DND-41 (cell line): ENCODE results near the gene ZNF575.

ENCODE experiments used
- ATAC-seq: fragments of 200-7000 bp; cut with Tn5 transposase; 3 replicates; pipeline ENCODE4 v1.9.1; 2021; ENCODE audit warnings: low read depth; ENCODE audit not compliant: insufficient read depth
- DNase-seq: peaks from one replicate; pipeline ENCODE4 v3.0.0-alpha.2; 2020
- H2AFZ ChIP-seq: 2 replicates; pipeline ENCODE4 v1.6.0; 2012; ENCODE audit warnings: low read depth, low read length
- H3K27ac ChIP-seq: 2 replicates; pipeline ENCODE4 v1.5.1; 2012; ENCODE audit warnings: low read length, inconsistent platforms
- H3K27me3 ChIP-seq: fragments of 200-600 bp; sonication (generic); 2 replicates; pipeline ENCODE4 v1.6.0; 2012; ENCODE audit warnings: low read length, mild to moderate bottlenecking, inconsistent platforms; ENCODE audit not compliant: insufficient read depth, poor library complexity
- H3K36me3 ChIP-seq: 2 replicates; pipeline ENCODE4 v1.5.1; 2012; ENCODE audit warnings: low read length, inconsistent platforms; ENCODE audit not compliant: insufficient read depth
- H3K4me1 ChIP-seq: 2 replicates; pipeline ENCODE4 v1.5.1; 2012; ENCODE audit warnings: mild to moderate bottlenecking, low read length; ENCODE audit not compliant: insufficient read depth
- H3K4me2 ChIP-seq: 2 replicates; pipeline ENCODE4 v1.6.0; 2012; ENCODE audit warnings: mild to moderate bottlenecking, moderate library complexity, low read length, inconsistent platforms; ENCODE audit not compliant: insufficient read depth
- H3K4me3 ChIP-seq, 2 experiments: fragments of 200-600 bp in 1 of 2; shearing (Covaris generic) in 1 of 2; 2 replicates each; pipeline ENCODE4 v1.5.1; 2012 to 2016; ENCODE audit warnings: inconsistent platforms in 2 of 2, low read length in 2 of 2, mild to moderate bottlenecking in 2 of 2, low read depth in 1 of 2, moderate library complexity in 1 of 2
- H3K79me2 ChIP-seq: 2 replicates; pipeline ENCODE4 v1.6.0; 2012; ENCODE audit warnings: low read length, inconsistent platforms; ENCODE audit not compliant: insufficient read depth
- H3K9ac ChIP-seq: 2 replicates; pipeline ENCODE4 v1.6.0; 2012; ENCODE audit warnings: low read depth, mild to moderate bottlenecking, inconsistent platforms, low read length, moderate library complexity
- H3K9me3 ChIP-seq: 2 replicates; pipeline ENCODE4 v1.5.1; 2012; ENCODE audit warnings: low read length, moderate library complexity, mild to moderate bottlenecking, inconsistent platforms; ENCODE audit not compliant: insufficient read depth, severe bottlenecking
- H4K20me1 ChIP-seq: 2 replicates; pipeline ENCODE4 v1.6.0; 2012; ENCODE audit warnings: low read length; ENCODE audit not compliant: insufficient read depth
- EZH2 ChIP-seq: IDR thresholded peaks from 3 replicates; pipeline ENCODE4 v1.6.1; 2012; ENCODE audit warnings: borderline replicate concordance, low read depth, mild to moderate bottlenecking, moderate library complexity, low read length, inconsistent platforms; ENCODE audit not compliant: severe bottlenecking
- TF ChIP-seq, protein P1 (sequence below): IDR thresholded peaks from 2 replicates; pipeline ENCODE4 v1.5.1; 2012; ENCODE audit warnings: borderline replicate concordance, low read length, moderate library complexity, mild to moderate bottlenecking; ENCODE audit not compliant: poor library complexity, severe bottlenecking; ENCODE audit errors: extremely low read depth

ZNF575 gene

GRCh38 chr19:43548706-43549105 lies 15.7 kb downstream of the ZNF575 start:
- no peak overlapping the region for H3K4me2 ChIP-seq
- TF ChIP-seq, protein P1, sequence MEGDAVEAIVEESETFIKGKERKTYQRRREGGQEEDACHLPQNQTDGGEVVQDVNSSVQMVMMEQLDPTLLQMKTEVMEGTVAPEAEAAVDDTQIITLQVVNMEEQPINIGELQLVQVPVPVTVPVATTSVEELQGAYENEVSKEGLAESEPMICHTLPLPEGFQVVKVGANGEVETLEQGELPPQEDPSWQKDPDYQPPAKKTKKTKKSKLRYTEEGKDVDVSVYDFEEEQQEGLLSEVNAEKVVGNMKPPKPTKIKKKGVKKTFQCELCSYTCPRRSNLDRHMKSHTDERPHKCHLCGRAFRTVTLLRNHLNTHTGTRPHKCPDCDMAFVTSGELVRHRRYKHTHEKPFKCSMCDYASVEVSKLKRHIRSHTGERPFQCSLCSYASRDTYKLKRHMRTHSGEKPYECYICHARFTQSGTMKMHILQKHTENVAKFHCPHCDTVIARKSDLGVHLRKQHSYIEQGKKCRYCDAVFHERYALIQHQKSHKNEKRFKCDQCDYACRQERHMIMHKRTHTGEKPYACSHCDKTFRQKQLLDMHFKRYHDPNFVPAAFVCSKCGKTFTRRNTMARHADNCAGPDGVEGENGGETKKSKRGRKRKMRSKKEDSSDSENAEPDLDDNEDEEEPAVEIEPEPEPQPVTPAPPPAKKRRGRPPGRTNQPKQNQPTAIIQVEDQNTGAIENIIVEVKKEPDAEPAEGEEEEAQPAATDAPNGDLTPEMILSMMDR, result no peak
- no peak for TF ChIP-seq EZH2
- peaks cover 64% of the 10 kb centered on the region for H3K36me3 ChIP-seq

GRCh38 chr19:43551399-43552197 lies 18.6 kb downstream of the ZNF575 start:
- Histone ChIP-seq H3K27ac (no peak overlapping the region), H3K36me3 (peaks cover 62% of the 10 kb centered on the region), H4K20me1 (peaks cover 8% of the 10 kb centered on the region; the same call in 1 of the 2 replicates), H3K9me3 (no peaks in the 10 kb centered on the region), H3K79me2 (no peaks in the 10 kb centered on the region), H3K4me1 (no peaks in the 10 kb centered on the region), H2AFZ (no peak overlapping the region), H3K27me3 (no peaks in the 10 kb centered on the region), H3K4me3 (no peak overlapping the region), H3K4me2 (no peak overlapping the region), H3K9ac (no peak overlapping the region)
- no peak for TF ChIP-seq EZH2
- TF ChIP-seq, protein P1, result no peak
- ATAC-seq (no peak), DNase-seq (no peak)

More at GRCh38 chr19:43548706-43549105, 15.7 kb downstream of the ZNF575 start:
- Histone ChIP-seq H3K9ac (no peak overlapping the region), H2AFZ (no peak overlapping the region), H3K79me2 (no peaks in the 10 kb centered on the region), H3K27me3 (no peaks in the 10 kb centered on the region), H3K27ac (no peak overlapping the region), H4K20me1 (no peaks in the 10 kb centered on the region; the same call in 1 of the 2 replicates), H3K4me3 (no peak overlapping the region), H3K4me1 (no peaks in the 10 kb centered on the region), H3K9me3 (no peaks in the 10 kb centered on the region)
- ATAC-seq (no peak), DNase-seq (no peak)

DNA sequence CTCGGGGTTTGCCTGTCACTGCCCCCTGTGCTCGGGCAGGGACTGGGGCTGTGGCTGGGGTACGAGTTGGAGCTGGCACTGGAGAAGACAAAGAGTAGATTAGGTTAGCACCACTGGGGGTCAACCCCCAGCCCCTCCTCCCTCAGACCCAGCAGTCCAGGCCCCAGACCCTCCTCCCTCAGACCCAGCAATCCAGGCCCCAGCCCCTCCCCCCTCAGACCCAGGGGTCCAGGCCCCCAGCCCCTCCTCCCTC lies 19.1 kb downstream of the ZNF575 start:
- no peak for ATAC-seq
- H3K36me3 ChIP-seq, result peaks cover 58% of the 10 kb centered on the region

More for the DNA sequence above, 19.1 kb downstream of the ZNF575 start:
- Histone ChIP-seq H3K4me3 (no peak overlapping the region), H2AFZ (no peak overlapping the region), H3K27me3 (no peaks in the 10 kb centered on the region), H3K9me3 (no peaks in the 10 kb centered on the region), H3K4me2 (no peak overlapping the region), H3K79me2 (no peaks in the 10 kb centered on the region), H3K27ac (no peak overlapping the region), H3K4me1 (no peaks in the 10 kb centered on the region), H4K20me1 (peaks cover 8% of the 10 kb centered on the region; the same call in 1 of the 2 replicates), H3K9ac (no peak overlapping the region)
- TF ChIP-seq, protein P1, result no peak
- TF ChIP-seq EZH2, result no peak
- DNase-seq, result no peak
